CD14-positive monocyte (primary cell): Measurements from ENCODE around the gene KRT2. TPM values are rescaled to one million over a fixed set of nuclear protein-coding genes. Genes with fewer than 3 reads are reported as not detected.

Experiments
- DNase-seq, 3 donors: peaks; one replicate each; pipeline ENCODE4 v3.0.0-alpha.2; 2011 to 2022
- H2AFZ ChIP-seq: 2 replicates; pipeline ENCODE4 v1.6.0; 2012; ENCODE audit warnings: mild to moderate bottlenecking, low read depth, low read length, inconsistent platforms; ENCODE audit not compliant: insufficient read depth, poor library complexity, severe bottlenecking
- H3K27ac ChIP-seq, 2 donors: 1 replicate in 1 of 2; 2 replicates in 1 of 2; pipeline ENCODE4 v1.5.1; 2012 to 2013; ENCODE audit warnings: low read length in 2 of 2, control low read depth in 1 of 2, inconsistent platforms in 1 of 2, low read depth in 1 of 2, mild to moderate bottlenecking in 1 of 2
- H3K27me3 ChIP-seq, 2 donors: one replicate each; pipeline versions ENCODE4 v1.6.0 to v1.6.1; 2011 to 2013; ENCODE audit warnings: low read length in 2 of 2; ENCODE audit not compliant: control insufficient read depth in 2 of 2, insufficient read depth in 2 of 2
- H3K36me3 ChIP-seq, 2 donors: replicated peaks in 1 of 2; 1 replicate in 1 of 2; 2 replicates in 1 of 2; pipeline versions ENCODE4 v1.5.1 to v1.6.1; 2012 to 2013; ENCODE audit warnings: low read length in 2 of 2, control low read depth in 1 of 2, inconsistent platforms in 1 of 2, mild to moderate bottlenecking in 1 of 2; ENCODE audit not compliant: insufficient read depth in 2 of 2, control insufficient read depth in 1 of 2
- H3K4me1 ChIP-seq, 2 donors: 1 replicate in 1 of 2; 2 replicates in 1 of 2; pipeline versions ENCODE4 v1.5.1 to v1.6.1; 2012 to 2013; ENCODE audit warnings: low read length in 2 of 2, control low read depth in 1 of 2, inconsistent platforms in 1 of 2, mild to moderate bottlenecking in 1 of 2, moderate library complexity in 1 of 2; ENCODE audit not compliant: insufficient read depth in 2 of 2, control insufficient read depth in 1 of 2
- H3K4me2 ChIP-seq: replicated peaks from 2 replicates; pipeline ENCODE3; 2012; ENCODE audit warnings: low read length, moderate library complexity, mild to moderate bottlenecking; ENCODE audit not compliant: poor library complexity, severe bottlenecking; ENCODE audit errors: extremely low read depth
- H3K4me3 ChIP-seq, 3 experiments: fragments of 200-600 bp in 1 of 3; sonication (generic) in 1 of 3; replicated peaks in 1 of 3; 1 replicate in 2 of 3; 2 replicates in 1 of 3; pipeline ENCODE4 v1.5.1; 2011 to 2013; ENCODE audit warnings: low read length in 3 of 3, mild to moderate bottlenecking in 3 of 3, control low read depth in 2 of 3, low read depth in 2 of 3, inconsistent platforms in 1 of 3, moderate library complexity in 1 of 3
- H3K79me2 ChIP-seq: 2 replicates; pipeline ENCODE4 v1.6.0; 2012; ENCODE audit warnings: mild to moderate bottlenecking, control low read depth, inconsistent platforms, low read length, moderate library complexity; ENCODE audit not compliant: insufficient read depth
- H3K9ac ChIP-seq: 2 replicates; pipeline ENCODE4 v1.6.0; 2017; ENCODE audit warnings: low read length, mild to moderate bottlenecking; ENCODE audit not compliant: insufficient read depth, poor library complexity, severe bottlenecking
- H3K9me3 ChIP-seq, 2 donors: replicated peaks in 1 of 2; 1 replicate in 1 of 2; 2 replicates in 1 of 2; pipeline versions ENCODE4 v1.5.1 to v1.6.1; 2012 to 2013; ENCODE audit warnings: low read length in 2 of 2, control low read depth in 1 of 2; ENCODE audit not compliant: control insufficient read depth in 1 of 2, insufficient read depth in 1 of 2
- H4K20me1 ChIP-seq: 2 replicates; pipeline ENCODE4 v1.6.0; 2012; ENCODE audit warnings: mild to moderate bottlenecking, low read length, control low read depth, moderate library complexity; ENCODE audit not compliant: insufficient read depth
- H3K27ac Mint-ChIP-seq, 7 donors: one replicate each; pipeline ENCODE4 v1.8.0; 2020; ENCODE audit warnings: mild to moderate bottlenecking in 7 of 7, mixed read lengths in 7 of 7, moderate library complexity in 6 of 7, inconsistent platforms in 2 of 7
- H3K27me3 Mint-ChIP-seq, 3 donors: one replicate each; pipeline ENCODE4 v1.8.0; 2021 to 2022; ENCODE audit warnings: low read depth in 3 of 3, mild to moderate bottlenecking in 3 of 3, mixed read lengths in 3 of 3, moderate library complexity in 3 of 3, inconsistent platforms in 1 of 3
- H3K36me3 Mint-ChIP-seq, 2 donors: one replicate each; pipeline ENCODE4 v1.8.0; 2020; ENCODE audit warnings: mixed read lengths in 2 of 2, inconsistent platforms in 1 of 2, mild to moderate bottlenecking in 1 of 2
- H3K4me1 Mint-ChIP-seq: one replicate; pipeline ENCODE4 v1.8.0; 2020; ENCODE audit warnings: mild to moderate bottlenecking, mixed read lengths
- H3K4me3 Mint-ChIP-seq, 2 donors: one replicate each; pipeline ENCODE4 v1.8.0; 2020; ENCODE audit warnings: mild to moderate bottlenecking in 2 of 2, mixed read lengths in 2 of 2, moderate library complexity in 1 of 2
- H3K9me3 Mint-ChIP-seq, 7 donors: one replicate each; pipeline ENCODE4 v1.8.0; 2020 to 2022; ENCODE audit warnings: mixed read lengths in 7 of 7, mild to moderate bottlenecking in 6 of 7, moderate library complexity in 6 of 7, inconsistent platforms in 2 of 7
- WGBS: methylation state at CpG from one replicate; pipeline ENCODE4 v1.1.5; 2013; ENCODE audit warnings: missing lambda C conversion rate; ENCODE audit not compliant: insufficient coverage; 5-methylcytosine and 5-hydroxymethylcytosine counted together
- intact Hi-C, 2 donors: fragments of 100-400 bp; cut with micrococcal nuclease; formaldehyde crosslinking; loops; one replicate each; pipeline versions ENCODE4 v1.15.0 to v1.15.1; 2023
- polyA plus RNA-seq, 3 donors: library from polyadenylated mRNA; depleted of rRNA in 1 of 3; unstranded in 2 of 3; stranded (reverse) in 1 of 3; fragments of 300-500 nt in 2 of 3; fragments of >200 nt in 1 of 3; fragmentation: Illumina TruSeq in 2 of 3; gene quantifications; 1 replicate in 2 of 3; 2 replicates in 1 of 3; pipeline ENCODE4 v1.2.3, GENCODE V29; 2012 to 2021
- TF ChIP-seq, protein P1 (sequence below): fragments of 200-600 bp; IDR thresholded peaks from one replicate; pipeline ENCODE4 v1.8.0; 2022; ENCODE audit warnings: antibody characterized with exemption, mild to moderate bottlenecking

The KRT2 gene
- polyA plus RNA-seq, 3 donors = not detected

DNA sequence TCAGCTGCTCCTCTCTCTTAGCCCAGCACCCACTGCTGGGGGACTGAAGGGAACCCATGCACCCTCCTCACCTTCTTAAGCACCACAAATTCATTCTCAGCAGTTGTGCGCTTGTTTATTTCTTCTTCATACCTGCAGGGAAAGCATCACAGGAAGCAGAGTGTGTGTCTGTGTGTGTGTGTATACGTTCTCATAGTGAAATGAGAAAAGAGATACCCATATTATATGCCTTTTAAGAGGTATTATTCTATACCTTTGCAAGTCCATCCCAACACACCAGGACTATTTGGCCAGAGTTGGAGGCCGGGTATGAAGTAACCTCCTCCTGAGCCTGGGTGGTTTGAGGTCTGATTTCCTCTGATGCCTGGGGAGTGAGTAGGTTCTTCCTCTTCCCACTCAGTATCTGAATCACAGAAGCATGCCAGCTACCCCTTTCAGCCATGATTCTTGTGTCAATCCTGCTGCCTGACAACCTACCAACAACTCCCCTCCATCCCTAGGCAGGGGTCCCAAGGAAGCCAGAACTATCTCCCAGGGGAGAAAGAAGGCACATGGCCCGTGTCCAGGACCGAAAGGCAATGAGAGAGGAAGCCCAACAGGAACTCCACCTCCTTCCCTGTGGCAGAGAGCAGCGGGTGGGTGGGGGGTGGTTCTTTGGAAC, 36.7 kb downstream of the KRT2 start:
- intact Hi-C loops = no loop called here
- H3K36me3 ChIP-seq = no peaks in the 10 kb centered on the region
- Mint-ChIP-seq H3K27me3 (peaks cover 4 to 6% (median 6%) of the 10 kb centered on the region in 3 donors), H3K4me1 (peaks cover 6% of the 10 kb centered on the region), H3K9me3 (peaks cover 0 to 3% (median 0%) of the 10 kb centered on the region in 7 donors), H3K36me3 (no peaks in the 10 kb centered on the region), H3K4me3 (peak overlapping the region in 1 of 2 donors; percentile 66), H3K27ac (peak overlapping the region in 1 of 7 donors; percentile 61)
- H2AFZ ChIP-seq = peak overlapping the region; percentile 59
- H4K20me1 ChIP-seq = no peaks in the 10 kb centered on the region
- H3K4me2 ChIP-seq = no peak overlapping the region
- no peaks in the 10 kb centered on the region for H3K9me3 ChIP-seq
- no peak overlapping the region for H3K4me3 ChIP-seq
- WGBS = no CpG with 5 or more reads among the region's 6 CpGs
- H3K27me3 ChIP-seq = no peaks in the 10 kb centered on the region
- H3K27ac ChIP-seq = no peak overlapping the region
- TF ChIP-seq, protein P1, sequence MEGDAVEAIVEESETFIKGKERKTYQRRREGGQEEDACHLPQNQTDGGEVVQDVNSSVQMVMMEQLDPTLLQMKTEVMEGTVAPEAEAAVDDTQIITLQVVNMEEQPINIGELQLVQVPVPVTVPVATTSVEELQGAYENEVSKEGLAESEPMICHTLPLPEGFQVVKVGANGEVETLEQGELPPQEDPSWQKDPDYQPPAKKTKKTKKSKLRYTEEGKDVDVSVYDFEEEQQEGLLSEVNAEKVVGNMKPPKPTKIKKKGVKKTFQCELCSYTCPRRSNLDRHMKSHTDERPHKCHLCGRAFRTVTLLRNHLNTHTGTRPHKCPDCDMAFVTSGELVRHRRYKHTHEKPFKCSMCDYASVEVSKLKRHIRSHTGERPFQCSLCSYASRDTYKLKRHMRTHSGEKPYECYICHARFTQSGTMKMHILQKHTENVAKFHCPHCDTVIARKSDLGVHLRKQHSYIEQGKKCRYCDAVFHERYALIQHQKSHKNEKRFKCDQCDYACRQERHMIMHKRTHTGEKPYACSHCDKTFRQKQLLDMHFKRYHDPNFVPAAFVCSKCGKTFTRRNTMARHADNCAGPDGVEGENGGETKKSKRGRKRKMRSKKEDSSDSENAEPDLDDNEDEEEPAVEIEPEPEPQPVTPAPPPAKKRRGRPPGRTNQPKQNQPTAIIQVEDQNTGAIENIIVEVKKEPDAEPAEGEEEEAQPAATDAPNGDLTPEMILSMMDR = no peak
- no peak for DNase-seq
- H3K9ac ChIP-seq = no peak overlapping the region
- H3K79me2 ChIP-seq = no peaks in the 10 kb centered on the region
- peaks cover 10% of the 10 kb centered on the region in 2 donors for H3K4me1 ChIP-seq

- Mint-ChIP-seq H3K27me3 (peaks cover 4 to 10% (median 6%) of the 10 kb centered on the region in 3 donors), H3K27ac (peak overlapping the region in 1 of 7 donors; percentile 23), H3K36me3 (no peaks in the 10 kb centered on the region), H3K9me3 (peaks cover 0 to 3% (median 0%) of the 10 kb centered on the region in 7 donors), H3K4me1 (peaks cover 6% of the 10 kb centered on the region), H3K4me3 (no peak overlapping the region)
- no peak overlapping the region for H3K4me2 ChIP-seq
- H3K27ac ChIP-seq = no peak overlapping the region
- no peak for DNase-seq
- no peaks in the 10 kb centered on the region for H3K27me3 ChIP-seq
- intact Hi-C loops = no loop called here
- no peaks in the 10 kb centered on the region for H3K79me2 ChIP-seq
- no peaks in the 10 kb centered on the region for H3K9me3 ChIP-seq
- no peak overlapping the region for H3K9ac ChIP-seq
- no peaks in the 10 kb centered on the region for H4K20me1 ChIP-seq
- H3K4me1 ChIP-seq = peaks cover 10% of the 10 kb centered on the region in 2 donors
- no peaks in the 10 kb centered on the region for H3K36me3 ChIP-seq
- TF ChIP-seq, protein P1 = no peak
- WGBS = 94% methylated on average over 9 of the region's 10 CpGs
- H2AFZ ChIP-seq = no peak overlapping the region
- no peak overlapping the region for H3K4me3 ChIP-seq
Observed at GRCh38 chr12:52614381-52615207, 37.4 kb downstream of the KRT2 start.
